Left ventricle myocardium inferior (tissue), 1 donor: ENCODE results near the gene OR8B12. TPM values are rescaled to one million over a fixed set of nuclear protein-coding genes. Genes with fewer than 3 reads are reported as not detected.
"Not testable (repeated sequence)": the region's sequence is repeated elsewhere in the genome, so short reads cannot be mapped to it uniquely, and the experiment has no call there.

Source experiments
- DNase-seq: peaks from one replicate; pipeline ENCODE4 v3.0.0-alpha.2; 2020
- H3K27ac ChIP-seq: fragments of 200-600 bp; replicated peaks from 2 replicates; pipeline ENCODE4 v1.8.0; 2021
- H3K27me3 ChIP-seq: fragments of 200-600 bp; 2 replicates; pipeline ENCODE4 v1.8.0; 2021; ENCODE audit warnings: low read depth
- H3K36me3 ChIP-seq: fragments of 200-600 bp; 2 replicates; pipeline ENCODE4 v1.8.0; 2021
- H3K4me1 ChIP-seq: fragments of 200-600 bp; 2 replicates; pipeline ENCODE4 v1.8.0; 2021
- H3K4me3 ChIP-seq: fragments of 200-600 bp; 2 replicates; pipeline ENCODE4 v1.8.0; 2021; ENCODE audit warnings: mild to moderate bottlenecking, moderate library complexity
- H3K9me3 ChIP-seq: fragments of 200-600 bp; replicated peaks from 2 replicates; pipeline ENCODE4 v1.8.0; 2021
- intact Hi-C: fragments of 100-400 bp; cut with micrococcal nuclease; formaldehyde crosslinking; loops from one replicate; pipeline ENCODE4 v1.11.0; 2022
- total RNA-seq: library from RNA; stranded (reverse); fragmentation: NEBNext Ultra II Directional; extraction: Animal tissue kit (Norgen Biotek cat#: 25700); gene quantifications from one replicate; pipeline ENCODE4 v1.2.1, GENCODE V29; 2021
- TF ChIP-seq, protein P1 (sequence below): fragments of 200-600 bp; IDR thresholded peaks from 2 replicates; pipeline ENCODE4 v1.8.0; 2021; ENCODE audit warnings: antibody characterized with exemption, mild to moderate bottlenecking, borderline replicate concordance
- donor health status: DM: no; HTN: yes; CAD: no; lungs with severe emphysema.

Gene OR8B12
- total RNA-seq, 1 donor from 2014 or later: not detected

DNA sequence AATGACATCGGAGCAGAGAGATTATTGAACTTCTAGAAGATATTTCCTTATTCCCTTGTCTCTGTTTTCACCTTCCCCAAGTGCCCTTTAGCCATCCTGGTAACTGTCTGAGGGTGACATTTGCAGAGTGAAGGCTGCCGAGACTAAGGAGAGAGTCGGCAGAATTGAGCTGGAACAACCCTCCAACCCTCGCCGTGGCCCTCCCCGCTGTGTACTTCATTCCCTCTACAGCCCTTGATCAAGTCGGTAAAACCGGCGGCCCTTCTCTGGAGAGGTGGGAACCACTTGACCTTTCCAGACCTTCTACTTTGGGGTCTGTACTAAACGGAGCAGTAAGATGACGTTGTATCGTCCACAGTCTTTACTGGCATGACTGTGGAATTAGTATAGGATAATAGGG, 26.1 kb downstream of the OR8B12 start:
- Histone ChIP-seq H3K4me1 (no peaks in the 10 kb centered on the region), H3K27me3 (peaks cover 10% of the 10 kb centered on the region), H3K27ac (no peak overlapping the region), H3K4me3 (no peak overlapping the region), H3K36me3 (no peaks in the 10 kb centered on the region), H3K9me3 (no peaks in the 10 kb centered on the region)
- no peak for DNase-seq
- intact Hi-C loops: no loop called here
- TF ChIP-seq, protein P1, sequence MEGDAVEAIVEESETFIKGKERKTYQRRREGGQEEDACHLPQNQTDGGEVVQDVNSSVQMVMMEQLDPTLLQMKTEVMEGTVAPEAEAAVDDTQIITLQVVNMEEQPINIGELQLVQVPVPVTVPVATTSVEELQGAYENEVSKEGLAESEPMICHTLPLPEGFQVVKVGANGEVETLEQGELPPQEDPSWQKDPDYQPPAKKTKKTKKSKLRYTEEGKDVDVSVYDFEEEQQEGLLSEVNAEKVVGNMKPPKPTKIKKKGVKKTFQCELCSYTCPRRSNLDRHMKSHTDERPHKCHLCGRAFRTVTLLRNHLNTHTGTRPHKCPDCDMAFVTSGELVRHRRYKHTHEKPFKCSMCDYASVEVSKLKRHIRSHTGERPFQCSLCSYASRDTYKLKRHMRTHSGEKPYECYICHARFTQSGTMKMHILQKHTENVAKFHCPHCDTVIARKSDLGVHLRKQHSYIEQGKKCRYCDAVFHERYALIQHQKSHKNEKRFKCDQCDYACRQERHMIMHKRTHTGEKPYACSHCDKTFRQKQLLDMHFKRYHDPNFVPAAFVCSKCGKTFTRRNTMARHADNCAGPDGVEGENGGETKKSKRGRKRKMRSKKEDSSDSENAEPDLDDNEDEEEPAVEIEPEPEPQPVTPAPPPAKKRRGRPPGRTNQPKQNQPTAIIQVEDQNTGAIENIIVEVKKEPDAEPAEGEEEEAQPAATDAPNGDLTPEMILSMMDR: no peak

DNA sequence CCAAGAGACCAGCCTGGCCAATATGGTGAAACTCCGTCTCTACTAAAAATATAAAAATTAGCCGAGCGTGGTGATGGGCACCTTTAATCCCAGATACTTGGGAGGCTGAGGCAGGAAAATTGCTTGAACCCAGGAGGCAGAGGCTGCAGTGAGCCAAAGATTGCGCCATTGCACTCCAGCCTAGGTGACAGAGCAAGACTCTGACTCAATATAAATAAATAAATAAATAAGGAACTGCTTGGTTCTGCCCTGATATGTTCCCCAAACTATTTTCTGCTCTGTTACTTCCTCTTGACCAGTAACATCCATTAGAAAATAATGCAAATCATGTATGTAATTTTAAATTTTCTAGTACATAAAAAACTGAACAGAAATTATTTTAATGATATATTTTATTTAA, 28.8 kb downstream of the OR8B12 start:
- not testable (repeated sequence) for H3K4me3 ChIP-seq, H3K36me3 ChIP-seq, DNase-seq

GRCh38 chr11:124514131-124514530, 29.3 kb downstream of the OR8B12 start:
- no peak overlapping the region for H3K4me3 ChIP-seq
- no peaks in the 10 kb centered on the region for H3K36me3 ChIP-seq
- intact Hi-C loops: no loop called here
- no peak for DNase-seq
- H3K27me3 ChIP-seq: peaks cover 27% of the 10 kb centered on the region
- H3K27ac ChIP-seq: no peak overlapping the region
- H3K4me1 ChIP-seq: no peaks in the 10 kb centered on the region
- H3K9me3 ChIP-seq: no peaks in the 10 kb centered on the region
- TF ChIP-seq, protein P1: no peak

More for the DNA sequence above, 28.8 kb downstream of the OR8B12 start:
- peaks cover 27% of the 10 kb centered on the region for H3K27me3 ChIP-seq
- H3K4me1 ChIP-seq, H3K27ac ChIP-seq, intact Hi-C loops, H3K9me3 ChIP-seq: not testable (repeated sequence)

GRCh38 chr11:124511745-124512144, 31.7 kb downstream of the OR8B12 start:
- H3K9me3 ChIP-seq: peaks cover 23% of the 10 kb centered on the region
- peaks cover 27% of the 10 kb centered on the region for H3K27me3 ChIP-seq
- no peak for DNase-seq
- TF ChIP-seq, protein P1: no peak
- no peak overlapping the region for H3K4me3 ChIP-seq
- intact Hi-C loops: no loop called here
- no peaks in the 10 kb centered on the region for H3K36me3 ChIP-seq
- H3K27ac ChIP-seq: no peak overlapping the region
- H3K4me1 ChIP-seq: no peaks in the 10 kb centered on the region

DNA sequence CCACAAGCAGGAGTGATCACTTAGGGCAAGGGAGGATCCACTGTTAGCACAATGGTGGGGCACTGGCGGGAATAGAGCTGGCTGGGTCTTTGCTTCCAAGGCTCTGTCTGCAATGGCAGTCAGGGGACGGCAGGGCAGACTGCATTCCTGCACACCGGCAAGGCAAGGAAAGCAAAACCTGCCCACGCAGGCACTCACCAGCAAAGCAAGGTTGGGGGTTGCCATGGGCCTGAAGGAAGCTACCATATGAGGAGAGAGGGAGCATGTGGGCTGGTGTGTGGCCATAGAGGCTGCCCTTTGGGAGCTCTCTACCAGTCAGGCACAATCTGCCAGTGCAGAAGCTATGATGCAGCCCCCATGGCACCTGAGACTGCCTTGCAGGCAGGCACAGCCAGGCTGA, 33.2 kb downstream of the OR8B12 start:
- no peak for DNase-seq
- H3K36me3 ChIP-seq: no peaks in the 10 kb centered on the region
- H3K9me3 ChIP-seq: peaks cover 24% of the 10 kb centered on the region
- TF ChIP-seq, protein P1: no peak
- peaks cover 17% of the 10 kb centered on the region for H3K27me3 ChIP-seq
- no peak overlapping the region for H3K4me3 ChIP-seq
- intact Hi-C loops: no loop called here
- no peaks in the 10 kb centered on the region for H3K4me1 ChIP-seq
- H3K27ac ChIP-seq: no peak overlapping the region

DNA sequence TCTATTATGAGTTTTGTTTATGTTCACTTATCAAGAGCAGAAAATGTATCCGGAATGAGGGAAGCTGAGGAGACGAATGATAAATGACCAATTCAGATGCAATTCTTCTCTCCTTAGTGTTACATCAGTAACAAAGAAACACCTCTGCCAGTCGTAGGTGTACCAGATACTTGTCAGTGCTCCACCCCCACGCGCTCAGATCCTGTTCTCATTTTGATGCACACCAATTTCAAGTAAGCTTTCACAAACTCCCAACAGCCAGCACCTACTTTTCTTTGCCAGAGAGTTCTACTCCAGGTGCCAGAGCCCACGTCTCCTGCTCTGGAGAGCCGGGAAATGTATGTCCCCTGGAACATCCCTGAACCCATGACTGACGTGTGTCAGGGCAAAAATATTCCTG, 43.7 kb downstream of the OR8B12 start:
- no peaks in the 10 kb centered on the region for H3K36me3 ChIP-seq
- H3K4me1 ChIP-seq: no peaks in the 10 kb centered on the region
- intact Hi-C loops: no loop called here
- TF ChIP-seq, protein P1: no peak
- DNase-seq: no peak
- H3K9me3 ChIP-seq: no peaks in the 10 kb centered on the region
- H3K27ac ChIP-seq: no peak overlapping the region
- no peak overlapping the region for H3K4me3 ChIP-seq
- peaks cover 18% of the 10 kb centered on the region for H3K27me3 ChIP-seq
